Stimulated activated naive CD4-positive, alpha-beta T cell (primary cell): ENCODE results near the gene RSPH3.

ENCODE experiments used
- DNase-seq, 6 experiments: peaks; one replicate each; lab custom pipeline; 2025; lab: John Stamatoyannopoulos, UW

RSPH3 gene

GRCh38 chr6:158934157-158934556, 65.8 kb downstream of the RSPH3 start:
- no peak for DNase-seq

GRCh38 chr6:158933079-158933595, 66.9 kb downstream of the RSPH3 start:
- DNase-seq: no peak

GRCh38 chr6:158928068-158928467, 71.9 kb downstream of the RSPH3 start:
- DNase-seq: no peak

GRCh38 chr6:158926414-158926813, 73.6 kb downstream of the RSPH3 start:
- no peak for DNase-seq

GRCh38 chr6:158924499-158925455, 75.2 kb downstream of the RSPH3 start:
- DNase-seq: no peak

- no peak for DNase-seq
Observed at GRCh38 chr6:158923805-158924498, 76.0 kb downstream of the RSPH3 start.
